Measurements from ENCODE around the gene CXCR6. TPM values are rescaled to one million over a fixed set of nuclear protein-coding genes. Genes with fewer than 3 reads are reported as not detected.

Gene CXCR6
- under 1 TPM; 0.49 to 0.58 TPM for total RNA-seq

- peak; percentile 61 for DNase-seq
- Mint-ChIP-seq H3K36me3 (peaks cover 50% of the 10 kb centered on the region), H3K9me3 (peaks cover 4% of the 10 kb centered on the region), H3K4me3 (no peak within 1 kb of the TSS), H3K27me3 (no peaks in the 10 kb centered on the region), H3K27ac (peak within 1 kb of the TSS; percentile 61), H3K4me1 (peaks cover 54% of the 10 kb centered on the region)
Measured at GRCh38 chr3:45943207-45943846, at the start of gene CXCR6. CXCR6 (plus strand) TSS chr3:45943464; CDS start chr3:45946482, 3,018 bp downstream.

GRCh38 chr3:45894015-45894414 lies 49.2 kb upstream of the CXCR6 start:
- DNase-seq, result no peak
- Mint-ChIP-seq H3K36me3 (no peaks in the 10 kb centered on the region), H3K27ac (no peak overlapping the region), H3K9me3 (no peaks in the 10 kb centered on the region), H3K27me3 (peaks cover 51% of the 10 kb centered on the region), H3K4me3 (no peak overlapping the region), H3K4me1 (peaks cover 25% of the 10 kb centered on the region)

GRCh38 chr3:45895686-45896468 lies 47.4 kb upstream of the CXCR6 start:
- H3K27ac Mint-ChIP-seq, result no peak overlapping the region
- no peak overlapping the region for H3K4me3 Mint-ChIP-seq
- DNase-seq, result no peak
- peaks cover 20% of the 10 kb centered on the region for H3K4me1 Mint-ChIP-seq
- peaks cover 40% of the 10 kb centered on the region for H3K27me3 Mint-ChIP-seq
- H3K9me3 Mint-ChIP-seq, result no peaks in the 10 kb centered on the region
- H3K36me3 Mint-ChIP-seq, result no peaks in the 10 kb centered on the region

- no peaks in the 10 kb centered on the region for H3K36me3 Mint-ChIP-seq
- H3K27ac Mint-ChIP-seq, result no peak overlapping the region
- H3K9me3 Mint-ChIP-seq, result no peaks in the 10 kb centered on the region
- peaks cover 31% of the 10 kb centered on the region for H3K27me3 Mint-ChIP-seq
- H3K4me3 Mint-ChIP-seq, result no peak overlapping the region
- no peak for DNase-seq
- H3K4me1 Mint-ChIP-seq, result peaks cover 19% of the 10 kb centered on the region
Measured at GRCh38 chr3:45896956-45897355, 46.3 kb upstream of the CXCR6 start.

- Mint-ChIP-seq H3K36me3 (peaks cover 9% of the 10 kb centered on the region), H3K27ac (no peak overlapping the region), H3K4me3 (no peak overlapping the region), H3K27me3 (peaks cover 14% of the 10 kb centered on the region), H3K4me1 (peaks cover 14% of the 10 kb centered on the region), H3K9me3 (no peaks in the 10 kb centered on the region)
- no peak for DNase-seq
Measured at GRCh38 chr3:45904931-45905330, 38.3 kb upstream of the CXCR6 start.

GRCh38 chr3:45905755-45906154 lies 37.5 kb upstream of the CXCR6 start:
- Mint-ChIP-seq H3K4me1 (peaks cover 14% of the 10 kb centered on the region), H3K27ac (no peak overlapping the region), H3K36me3 (peaks cover 13% of the 10 kb centered on the region), H3K4me3 (no peak overlapping the region), H3K9me3 (no peaks in the 10 kb centered on the region), H3K27me3 (peaks cover 19% of the 10 kb centered on the region)
- no peak for DNase-seq

- DNase-seq, result no peak
- Mint-ChIP-seq H3K27me3 (peaks cover 21% of the 10 kb centered on the region), H3K27ac (no peak overlapping the region), H3K9me3 (no peaks in the 10 kb centered on the region), H3K4me1 (peaks cover 14% of the 10 kb centered on the region), H3K36me3 (peaks cover 13% of the 10 kb centered on the region), H3K4me3 (no peak overlapping the region)
Measured at GRCh38 chr3:45906681-45907407, 36.4 kb upstream of the CXCR6 start.

- Mint-ChIP-seq H3K4me3 (no peak overlapping the region), H3K36me3 (peaks cover 13% of the 10 kb centered on the region), H3K9me3 (no peaks in the 10 kb centered on the region), H3K4me1 (peaks cover 14% of the 10 kb centered on the region), H3K27ac (no peak overlapping the region), H3K27me3 (peaks cover 26% of the 10 kb centered on the region)
- no peak for DNase-seq
Measured at GRCh38 chr3:45907769-45908705, 35.2 kb upstream of the CXCR6 start.

- peaks cover 33% of the 10 kb centered on the region for H3K27me3 Mint-ChIP-seq
- no peaks in the 10 kb centered on the region for H3K9me3 Mint-ChIP-seq
- H3K36me3 Mint-ChIP-seq, result peaks cover 13% of the 10 kb centered on the region
- no peak overlapping the region for H3K27ac Mint-ChIP-seq
- DNase-seq, result no peak
- no peak overlapping the region for H3K4me3 Mint-ChIP-seq
- peaks cover 14% of the 10 kb centered on the region for H3K4me1 Mint-ChIP-seq
Measured at GRCh38 chr3:45908761-45909160, 34.5 kb upstream of the CXCR6 start.

- no peak overlapping the region for H3K27ac Mint-ChIP-seq
- peaks cover 36% of the 10 kb centered on the region for H3K27me3 Mint-ChIP-seq
- H3K9me3 Mint-ChIP-seq, result no peaks in the 10 kb centered on the region
- DNase-seq, result no peak
- H3K36me3 Mint-ChIP-seq, result peaks cover 13% of the 10 kb centered on the region
- H3K4me1 Mint-ChIP-seq, result peaks cover 16% of the 10 kb centered on the region
- H3K4me3 Mint-ChIP-seq, result no peak overlapping the region
Measured at GRCh38 chr3:45909542-45909941, 33.7 kb upstream of the CXCR6 start.

GRCh38 chr3:45910892-45911291 lies 32.4 kb upstream of the CXCR6 start:
- DNase-seq, result no peak
- no peak overlapping the region for H3K27ac Mint-ChIP-seq
- H3K9me3 Mint-ChIP-seq, result no peaks in the 10 kb centered on the region
- peaks cover 35% of the 10 kb centered on the region for H3K27me3 Mint-ChIP-seq
- H3K4me3 Mint-ChIP-seq, result no peak overlapping the region
- peaks cover 8% of the 10 kb centered on the region for H3K36me3 Mint-ChIP-seq
- H3K4me1 Mint-ChIP-seq, result peaks cover 22% of the 10 kb centered on the region

GRCh38 chr3:45911511-45912226 lies 31.6 kb upstream of the CXCR6 start:
- peaks cover 30% of the 10 kb centered on the region for H3K4me1 Mint-ChIP-seq
- no peaks in the 10 kb centered on the region for H3K9me3 Mint-ChIP-seq
- DNase-seq, result no peak
- H3K27me3 Mint-ChIP-seq, result peaks cover 36% of the 10 kb centered on the region
- H3K36me3 Mint-ChIP-seq, result peaks cover 7% of the 10 kb centered on the region
- no peak overlapping the region for H3K4me3 Mint-ChIP-seq
- H3K27ac Mint-ChIP-seq, result no peak overlapping the region

- peaks cover 4% of the 10 kb centered on the region for H3K36me3 Mint-ChIP-seq
- H3K9me3 Mint-ChIP-seq, result no peaks in the 10 kb centered on the region
- no peak for DNase-seq
- H3K27me3 Mint-ChIP-seq, result peaks cover 39% of the 10 kb centered on the region
- H3K27ac Mint-ChIP-seq, result no peak overlapping the region
- no peak overlapping the region for H3K4me3 Mint-ChIP-seq
- H3K4me1 Mint-ChIP-seq, result peaks cover 36% of the 10 kb centered on the region
Measured at GRCh38 chr3:45912435-45912834, 30.8 kb upstream of the CXCR6 start.
